Astrocyte (in vitro differentiated cells and primary cell): Measurements from ENCODE around the gene ADAM30. TPM values are rescaled to one million over a fixed set of nuclear protein-coding genes. Genes with fewer than 3 reads are reported as not detected.
A peak's percentile ranks its signal among the peaks of the same experiment; 100 is the strongest.

Experiments
- DNase-seq: peaks from one replicate; pipeline ENCODE4 v3.0.0-alpha.2; 2010; ENCODE audit warnings: low read depth
- FAIRE-seq: peaks from 2 replicates; lab custom pipeline; 2011; peaks lifted over from hg19 to GRCh38; lab: Jason Lieb, UNC
- H2AFZ ChIP-seq: 2 replicates; pipeline ENCODE4 v1.6.0; 2012; ENCODE audit warnings: low read depth, low read length, inconsistent platforms
- H3K27ac ChIP-seq: 2 replicates; pipeline ENCODE4 v1.5.1; 2011; ENCODE audit warnings: low read depth, low read length, inconsistent platforms
- H3K27me3 ChIP-seq: 2 replicates; pipeline ENCODE4 v1.6.0; 2011; ENCODE audit warnings: low read length, inconsistent platforms; ENCODE audit not compliant: insufficient read depth
- H3K36me3 ChIP-seq: 2 replicates; pipeline ENCODE4 v1.5.1; 2011; ENCODE audit warnings: low read length, inconsistent platforms; ENCODE audit not compliant: insufficient read depth
- H3K4me1 ChIP-seq: 2 replicates; pipeline ENCODE4 v1.5.1; 2011; ENCODE audit warnings: low read length, inconsistent platforms; ENCODE audit not compliant: insufficient read depth
- H3K4me2 ChIP-seq: 2 replicates; pipeline ENCODE4 v1.6.0; 2012; ENCODE audit warnings: low read length, inconsistent platforms
- H3K4me3 ChIP-seq: 2 replicates; pipeline ENCODE4 v1.5.1; 2011; ENCODE audit warnings: low read depth, mild to moderate bottlenecking, low read length, inconsistent platforms; ENCODE audit not compliant: insufficient read depth
- H3K79me2 ChIP-seq: 2 replicates; pipeline ENCODE4 v1.6.0; 2012; ENCODE audit warnings: mild to moderate bottlenecking, low read length, inconsistent platforms; ENCODE audit not compliant: insufficient read depth
- H3K9ac ChIP-seq: 2 replicates; pipeline ENCODE4 v1.6.0; 2012; ENCODE audit warnings: mild to moderate bottlenecking, low read length, inconsistent platforms
- H3K9me3 ChIP-seq: 2 replicates; pipeline ENCODE4 v1.5.1; 2012; ENCODE audit warnings: low read depth, mild to moderate bottlenecking, low read length, inconsistent platforms; ENCODE audit not compliant: insufficient read depth
- H4K20me1 ChIP-seq: 2 replicates; pipeline ENCODE4 v1.6.0; 2012; ENCODE audit warnings: low read length, inconsistent platforms; ENCODE audit not compliant: insufficient read depth
- H3K27ac Mint-ChIP-seq: one replicate; pipeline ENCODE4 v1.8.0; 2021; ENCODE audit warnings: mild to moderate bottlenecking, mixed read lengths; ENCODE audit not compliant: unreplicated experiment
- H3K27me3 Mint-ChIP-seq: one replicate; pipeline ENCODE4 v1.8.0; 2021; ENCODE audit warnings: low read depth, mixed read lengths; ENCODE audit not compliant: unreplicated experiment
- H3K36me3 Mint-ChIP-seq: one replicate; pipeline ENCODE4 v1.8.0; 2021; ENCODE audit warnings: low read depth, mixed read lengths; ENCODE audit not compliant: unreplicated experiment
- H3K4me1 Mint-ChIP-seq: one replicate; pipeline ENCODE4 v1.8.0; 2021; ENCODE audit warnings: low read depth, mixed read lengths; ENCODE audit not compliant: unreplicated experiment
- H3K4me3 Mint-ChIP-seq: one replicate; pipeline ENCODE4 v1.8.0; 2021; ENCODE audit warnings: mild to moderate bottlenecking, moderate library complexity, mixed read lengths; ENCODE audit not compliant: unreplicated experiment
- H3K9me3 Mint-ChIP-seq: one replicate; pipeline ENCODE4 v1.8.0; 2021; ENCODE audit warnings: mild to moderate bottlenecking, mixed read lengths; ENCODE audit not compliant: unreplicated experiment
- CTCF ChIP-seq: IDR thresholded peaks from 2 replicates; pipeline ENCODE4 v1.5.1; 2011; ENCODE audit warnings: low read depth, mild to moderate bottlenecking, inconsistent platforms, low read length, moderate library complexity; ENCODE audit not compliant: insufficient read depth
- EZH2 ChIP-seq: IDR thresholded peaks from 2 replicates; pipeline ENCODE4 v1.6.1; 2012; ENCODE audit warnings: mild to moderate bottlenecking, low read length, inconsistent platforms; ENCODE audit not compliant: insufficient read depth
- total RNA-seq: library from RNA; stranded (reverse); gene quantifications from 2 replicates; pipeline ENCODE4 v1.2.1, GENCODE V29; 2021

ADAM30 gene
- total RNA-seq, 1 donor from 2014 or later = not detected

GRCh38 chr1:119873135-119874015 lies 22.9 kb downstream of the ADAM30 start:
- Mint-ChIP-seq H3K9me3 (peaks cover 4% of the 10 kb centered on the region), H3K36me3 (no peaks in the 10 kb centered on the region), H3K27ac (peak overlapping the region; percentile 6), H3K4me1 (peaks cover 21% of the 10 kb centered on the region), H3K4me3 (peak overlapping the region; percentile 22), H3K27me3 (no peaks in the 10 kb centered on the region)
- Histone ChIP-seq H3K9ac (no peak overlapping the region), H3K27ac (no peak overlapping the region), H3K79me2 (no peaks in the 10 kb centered on the region), H3K27me3 (no peaks in the 10 kb centered on the region), H3K36me3 (no peaks in the 10 kb centered on the region), H2AFZ (no peak overlapping the region), H3K4me3 (no peak overlapping the region), H3K4me2 (peak overlapping the region; percentile 17), H3K9me3 (no peaks in the 10 kb centered on the region), H4K20me1 (no peaks in the 10 kb centered on the region), H3K4me1 (peaks cover 21% of the 10 kb centered on the region)
- TF ChIP-seq EZH2 = no peak
- no peak for TF ChIP-seq CTCF
- FAIRE-seq (peak; percentile 68), DNase-seq (peak; percentile 96)

GRCh38 chr1:119871881-119872280 lies 24.4 kb downstream of the ADAM30 start:
- DNase-seq = peak; percentile 60
- H2AFZ ChIP-seq = no peak overlapping the region
- no peaks in the 10 kb centered on the region for H4K20me1 ChIP-seq
- no peak overlapping the region for H3K27ac ChIP-seq
- Mint-ChIP-seq H3K9me3 (peaks cover 4% of the 10 kb centered on the region), H3K27me3 (no peaks in the 10 kb centered on the region), H3K36me3 (no peaks in the 10 kb centered on the region), H3K4me3 (no peak overlapping the region), H3K4me1 (peaks cover 23% of the 10 kb centered on the region), H3K27ac (peak overlapping the region; percentile 41)
- H3K4me3 ChIP-seq = no peak overlapping the region
- H3K79me2 ChIP-seq = no peaks in the 10 kb centered on the region
- no peak overlapping the region for H3K4me2 ChIP-seq
- peaks cover 21% of the 10 kb centered on the region for H3K4me1 ChIP-seq
- no peak for TF ChIP-seq EZH2
- TF ChIP-seq CTCF = no peak
- no peaks in the 10 kb centered on the region for H3K9me3 ChIP-seq
- H3K36me3 ChIP-seq = no peaks in the 10 kb centered on the region
- no peak for FAIRE-seq
- no peak overlapping the region for H3K9ac ChIP-seq
- H3K27me3 ChIP-seq = no peaks in the 10 kb centered on the region
